Ishikawa (cell line): ENCODE measurements around the gene OR10G3.

Experiments
- CEBPB ChIP-seq: IDR thresholded peaks from 2 replicates; pipeline ENCODE4 v1.6.1; 2012
- CREB1 ChIP-seq: IDR thresholded peaks from 2 replicates; pipeline ENCODE4 v1.6.1; 2012; ENCODE audit warnings: low read depth
- EGR1 ChIP-seq: IDR thresholded peaks from 2 replicates; pipeline ENCODE4 v1.6.1; 2012
- EP300 ChIP-seq: IDR thresholded peaks from 2 replicates; pipeline ENCODE4 v1.6.1; 2012; ENCODE audit warnings: borderline replicate concordance
- FOXM1 ChIP-seq: IDR thresholded peaks from 2 replicates; pipeline ENCODE4 v1.6.1; 2012; ENCODE audit warnings: low read depth, borderline replicate concordance
- NFIC ChIP-seq: IDR thresholded peaks from 2 replicates; pipeline ENCODE4 v1.6.1; 2012
- RAD21 ChIP-seq: IDR thresholded peaks from 2 replicates; pipeline ENCODE4 v1.6.1; 2012; ENCODE audit warnings: low read depth
- TAF1 ChIP-seq: IDR thresholded peaks from 2 replicates; pipeline ENCODE4 v1.6.1; 2012; ENCODE audit warnings: low read depth, mild to moderate bottlenecking
- TCF12 ChIP-seq: IDR thresholded peaks from 2 replicates; pipeline ENCODE4 v1.6.1; 2012; ENCODE audit warnings: low read depth
- TEAD4 ChIP-seq: IDR thresholded peaks from 2 replicates; pipeline ENCODE4 v1.6.1; 2012
- YY1 ChIP-seq: IDR thresholded peaks from 2 replicates; pipeline ENCODE4 v1.6.1; 2012; ENCODE audit warnings: low read depth
- ZBTB7A ChIP-seq: IDR thresholded peaks from 2 replicates; pipeline ENCODE4 v1.6.1; 2012; ENCODE audit warnings: low read depth
- TF ChIP-seq, protein P1 (sequence below): IDR thresholded peaks from 2 replicates; pipeline ENCODE4 v1.6.1; 2012; ENCODE audit warnings: low read depth, mild to moderate bottlenecking
- TF ChIP-seq, protein P2 (sequence below): IDR thresholded peaks from 2 replicates; pipeline ENCODE4 v1.6.1; 2012
- TF ChIP-seq, protein P3 (sequence below): IDR thresholded peaks from 2 replicates; pipeline ENCODE4 v1.6.1; 2012

The OR10G3 gene, protein sequence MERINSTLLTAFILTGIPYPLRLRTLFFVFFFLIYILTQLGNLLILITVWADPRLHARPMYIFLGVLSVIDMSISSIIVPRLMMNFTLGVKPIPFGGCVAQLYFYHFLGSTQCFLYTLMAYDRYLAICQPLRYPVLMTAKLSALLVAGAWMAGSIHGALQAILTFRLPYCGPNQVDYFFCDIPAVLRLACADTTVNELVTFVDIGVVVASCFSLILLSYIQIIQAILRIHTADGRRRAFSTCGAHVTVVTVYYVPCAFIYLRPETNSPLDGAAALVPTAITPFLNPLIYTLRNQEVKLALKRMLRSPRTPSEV

DNA sequence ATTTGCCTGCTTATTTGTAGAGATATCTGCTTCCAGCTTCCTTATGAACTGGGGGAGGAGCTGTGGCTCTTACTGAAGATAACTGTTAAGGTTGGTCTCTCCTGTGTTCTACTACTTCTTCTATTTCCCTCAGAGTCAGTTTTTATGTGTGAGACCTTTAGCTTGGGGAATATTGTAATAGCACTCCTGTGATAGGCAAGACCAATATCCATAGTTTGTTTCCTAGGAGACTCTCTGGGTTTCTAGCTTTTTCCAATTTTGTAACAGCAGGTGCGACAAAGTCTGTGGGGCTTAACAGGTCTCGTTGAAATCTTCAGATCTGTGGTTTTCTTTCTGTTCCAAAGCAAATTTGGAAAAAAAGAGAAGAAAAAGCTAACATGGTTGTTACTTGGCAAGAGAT is at the start of gene OR10G3:
Gene OR10G3, minus strand, starts transcription at position 101 of the 400 bp plus-strand sequence. CDS start 9,332 bp downstream, outside the sequence.
- TF ChIP-seq TCF12: no peak
- TF ChIP-seq YY1: no peak
- TF ChIP-seq TEAD4: no peak

DNA sequence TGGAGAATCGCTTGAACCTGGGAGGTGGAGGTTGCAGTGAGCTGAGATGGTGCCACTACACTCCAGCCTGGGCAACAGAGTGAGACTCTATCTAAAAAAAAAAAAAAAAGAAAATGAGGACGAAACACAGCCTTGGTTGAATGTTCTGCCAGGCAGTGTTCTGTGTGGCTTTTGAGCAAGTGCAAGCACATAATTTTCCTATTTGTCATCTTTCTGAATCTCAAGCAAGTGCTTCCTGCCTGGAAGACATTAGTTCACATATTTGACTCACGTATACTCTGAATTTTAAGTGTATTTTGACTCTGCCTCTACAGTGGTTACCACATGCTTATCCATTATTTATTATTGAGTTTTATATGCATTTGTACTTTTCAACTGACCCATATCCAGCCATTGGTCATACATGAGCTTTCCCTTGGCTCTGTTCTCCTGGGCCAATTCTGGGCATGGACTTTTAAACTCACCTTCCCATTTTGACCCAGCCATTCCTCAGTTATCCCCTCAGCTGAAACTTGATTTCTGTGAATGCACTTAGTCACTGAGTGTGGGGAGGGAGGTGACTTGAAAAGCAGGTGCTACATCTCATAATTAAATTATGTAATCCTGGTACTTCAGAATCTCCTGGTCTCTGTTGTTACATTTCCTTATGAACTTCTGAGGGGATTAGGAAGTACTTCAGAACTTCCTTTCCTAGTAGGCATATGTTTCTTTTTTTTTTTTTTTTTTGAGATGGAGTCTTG is 46.8 kb upstream of the OR10G3 start:
- no peak for TF ChIP-seq YY1
- no peak for TF ChIP-seq ZBTB7A
- TF ChIP-seq TEAD4: no peak
- TF ChIP-seq NFIC: no peak
- no peak for TF ChIP-seq FOXM1
- TF ChIP-seq CREB1: no peak
- TF ChIP-seq RAD21: no peak
- no peak for TF ChIP-seq CEBPB
- TF ChIP-seq EP300: no peak
- TF ChIP-seq, protein P1, sequence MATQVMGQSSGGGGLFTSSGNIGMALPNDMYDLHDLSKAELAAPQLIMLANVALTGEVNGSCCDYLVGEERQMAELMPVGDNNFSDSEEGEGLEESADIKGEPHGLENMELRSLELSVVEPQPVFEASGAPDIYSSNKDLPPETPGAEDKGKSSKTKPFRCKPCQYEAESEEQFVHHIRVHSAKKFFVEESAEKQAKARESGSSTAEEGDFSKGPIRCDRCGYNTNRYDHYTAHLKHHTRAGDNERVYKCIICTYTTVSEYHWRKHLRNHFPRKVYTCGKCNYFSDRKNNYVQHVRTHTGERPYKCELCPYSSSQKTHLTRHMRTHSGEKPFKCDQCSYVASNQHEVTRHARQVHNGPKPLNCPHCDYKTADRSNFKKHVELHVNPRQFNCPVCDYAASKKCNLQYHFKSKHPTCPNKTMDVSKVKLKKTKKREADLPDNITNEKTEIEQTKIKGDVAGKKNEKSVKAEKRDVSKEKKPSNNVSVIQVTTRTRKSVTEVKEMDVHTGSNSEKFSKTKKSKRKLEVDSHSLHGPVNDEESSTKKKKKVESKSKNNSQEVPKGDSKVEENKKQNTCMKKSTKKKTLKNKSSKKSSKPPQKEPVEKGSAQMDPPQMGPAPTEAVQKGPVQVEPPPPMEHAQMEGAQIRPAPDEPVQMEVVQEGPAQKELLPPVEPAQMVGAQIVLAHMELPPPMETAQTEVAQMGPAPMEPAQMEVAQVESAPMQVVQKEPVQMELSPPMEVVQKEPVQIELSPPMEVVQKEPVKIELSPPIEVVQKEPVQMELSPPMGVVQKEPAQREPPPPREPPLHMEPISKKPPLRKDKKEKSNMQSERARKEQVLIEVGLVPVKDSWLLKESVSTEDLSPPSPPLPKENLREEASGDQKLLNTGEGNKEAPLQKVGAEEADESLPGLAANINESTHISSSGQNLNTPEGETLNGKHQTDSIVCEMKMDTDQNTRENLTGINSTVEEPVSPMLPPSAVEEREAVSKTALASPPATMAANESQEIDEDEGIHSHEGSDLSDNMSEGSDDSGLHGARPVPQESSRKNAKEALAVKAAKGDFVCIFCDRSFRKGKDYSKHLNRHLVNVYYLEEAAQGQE: no peak
- no peak for TF ChIP-seq TAF1
- TF ChIP-seq, protein P2, sequence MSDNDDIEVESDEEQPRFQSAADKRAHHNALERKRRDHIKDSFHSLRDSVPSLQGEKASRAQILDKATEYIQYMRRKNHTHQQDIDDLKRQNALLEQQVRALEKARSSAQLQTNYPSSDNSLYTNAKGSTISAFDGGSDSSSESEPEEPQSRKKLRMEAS: no peak
- TF ChIP-seq EGR1: no peak

DNA sequence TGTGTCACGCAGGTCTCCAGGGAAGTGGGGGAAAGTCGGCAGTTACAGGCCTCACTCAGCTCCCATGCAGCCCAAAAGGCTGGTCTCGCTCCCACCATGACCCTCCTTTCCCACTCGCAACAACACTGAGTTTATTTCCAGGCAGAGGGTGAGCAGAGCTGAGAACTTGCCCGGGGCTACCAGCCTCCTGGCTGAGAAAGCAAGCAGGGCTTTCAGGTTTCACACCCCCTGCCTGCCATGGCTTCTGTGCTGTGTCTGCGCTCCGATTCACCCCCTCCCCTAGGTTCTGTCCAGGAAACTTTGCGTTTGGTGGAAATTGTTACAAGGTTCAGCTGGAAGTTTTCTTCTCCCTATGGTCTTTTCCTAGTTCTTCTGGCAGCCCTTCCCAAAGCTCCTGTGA is 37.7 kb upstream of the OR10G3 start:
- no peak for TF ChIP-seq RAD21
- no peak for TF ChIP-seq ZBTB7A
- TF ChIP-seq YY1: no peak
- TF ChIP-seq, protein P1: no peak
- no peak for TF ChIP-seq FOXM1
- TF ChIP-seq TAF1: no peak
- no peak for TF ChIP-seq EGR1
- no peak for TF ChIP-seq CEBPB
- TF ChIP-seq, protein P2: no peak
- TF ChIP-seq EP300: no peak
- TF ChIP-seq TCF12: no peak
- TF ChIP-seq NFIC: no peak
- TF ChIP-seq TEAD4: no peak
- TF ChIP-seq CREB1: no peak

DNA sequence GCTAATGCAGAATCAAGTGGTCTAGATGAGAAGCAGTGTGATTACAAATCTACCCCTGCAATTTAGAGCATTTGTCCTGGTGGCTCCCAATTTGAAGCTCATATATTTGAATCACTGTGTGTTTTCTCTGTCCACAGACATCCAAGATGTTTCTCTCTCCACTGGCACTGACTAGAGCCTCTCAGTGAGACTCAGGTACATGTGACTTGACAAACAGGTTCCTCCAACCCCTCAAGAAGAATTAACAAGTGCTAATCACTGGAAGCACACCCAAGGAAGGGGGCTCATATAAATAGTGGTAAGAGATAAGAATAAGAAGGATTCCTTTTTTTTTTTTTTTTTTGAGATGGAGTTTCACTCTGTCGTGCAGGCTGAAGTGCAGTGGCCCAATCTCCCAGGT is 34.4 kb upstream of the OR10G3 start:
- TF ChIP-seq CREB1 (no peak), TEAD4 (no peak), YY1 (no peak), EP300 (no peak), NFIC (no peak)
- TF ChIP-seq, protein P2: no peak
- TF ChIP-seq, protein P3, sequence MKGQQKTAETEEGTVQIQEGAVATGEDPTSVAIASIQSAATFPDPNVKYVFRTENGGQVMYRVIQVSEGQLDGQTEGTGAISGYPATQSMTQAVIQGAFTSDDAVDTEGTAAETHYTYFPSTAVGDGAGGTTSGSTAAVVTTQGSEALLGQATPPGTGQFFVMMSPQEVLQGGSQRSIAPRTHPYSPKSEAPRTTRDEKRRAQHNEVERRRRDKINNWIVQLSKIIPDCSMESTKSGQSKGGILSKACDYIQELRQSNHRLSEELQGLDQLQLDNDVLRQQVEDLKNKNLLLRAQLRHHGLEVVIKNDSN: no peak

DNA sequence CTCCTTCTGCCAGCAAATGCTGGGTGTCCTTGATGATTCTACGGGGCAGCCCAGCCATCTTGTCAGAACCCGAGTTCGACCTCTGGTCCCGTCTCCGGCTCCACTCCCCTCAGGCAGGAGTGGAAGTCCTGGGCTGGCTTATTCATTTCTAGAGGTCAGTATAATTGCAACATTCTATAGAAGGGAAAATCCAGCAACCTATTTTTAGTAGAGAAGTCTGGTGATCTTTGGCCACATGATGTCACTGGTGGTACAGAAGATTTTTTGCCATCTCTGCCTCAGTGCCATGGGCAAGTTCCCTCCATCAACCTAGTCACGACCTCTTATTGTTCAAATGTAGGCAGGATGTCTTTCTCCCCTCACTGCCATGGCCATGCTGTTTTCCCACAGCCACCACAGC is 32.4 kb upstream of the OR10G3 start:
- no peak for TF ChIP-seq TCF12
- TF ChIP-seq NFIC: no peak
- TF ChIP-seq, protein P3: no peak
- no peak for TF ChIP-seq EGR1
- TF ChIP-seq, protein P2: no peak
- TF ChIP-seq TEAD4: no peak
- TF ChIP-seq CEBPB: no peak
- no peak for TF ChIP-seq RAD21
- no peak for TF ChIP-seq EP300
- TF ChIP-seq ZBTB7A: no peak
- TF ChIP-seq, protein P1: no peak
- TF ChIP-seq CREB1: no peak
